H1 (cell line): Measurements from ENCODE around the gene ANKRD6. TPM values are rescaled to one million over a fixed set of nuclear protein-coding genes. Genes with fewer than 3 reads are reported as not detected.

Source experiments
- CTCF ChIA-PET: fragments of 300-600 bp; sonication (Branson Sonifier 250); formaldehyde crosslinking; loops from one replicate; lab custom pipeline; 2021; ENCODE audit not compliant: partially characterized antibody; lab: Charles Lee
- POLR2A ChIA-PET: fragments of 300-600 bp; sonication (Branson Sonifier 250); formaldehyde crosslinking; loops from one replicate; lab custom pipeline; 2021; ENCODE audit warnings: inconsistent platforms; ENCODE audit not compliant: partially characterized antibody; lab: Charles Lee
- DNase-seq, 2 experiments: peaks; one replicate each; pipeline versions ENCODE4 v3.0.0 to v3.0.0-alpha.2; 2010 to 2022; ENCODE audit warnings: low spot score in 2 of 2, low read depth in 1 of 2, mixed read lengths in 1 of 2
- FAIRE-seq: peaks from 2 replicates; lab custom pipeline; 2011; peaks lifted over from hg19 to GRCh38; lab: Jason Lieb, UNC
- H2AFZ ChIP-seq: 2 replicates; pipeline ENCODE4 v1.8.1; 2012; ENCODE audit warnings: low read length, inconsistent platforms
- H2AK5ac ChIP-seq: 2 replicates; pipeline ENCODE4 v1.6.1; 2013; ENCODE audit warnings: low read depth, low read length
- H2BK120ac ChIP-seq: replicated peaks from 2 replicates; pipeline ENCODE3; 2013; ENCODE audit warnings: low read depth, low read length, inconsistent platforms
- H2BK12ac ChIP-seq: 2 replicates; pipeline ENCODE4 v1.6.1; 2013; ENCODE audit warnings: low read depth, low read length
- H2BK15ac ChIP-seq: 2 replicates; pipeline ENCODE4 v1.6.1; 2013; ENCODE audit warnings: low read length
- H2BK20ac ChIP-seq: 2 replicates; pipeline ENCODE4 v1.6.1; 2013; ENCODE audit warnings: low read length
- H2BK5ac ChIP-seq: 2 replicates; pipeline ENCODE4 v1.6.1; 2013; ENCODE audit warnings: low read depth, low read length
- H3K14ac ChIP-seq: 2 replicates; pipeline ENCODE4 v1.6.1; 2013; ENCODE audit warnings: inconsistent platforms; ENCODE audit not compliant: insufficient read length
- H3K18ac ChIP-seq: 2 replicates; pipeline ENCODE4 v1.6.1; 2013; ENCODE audit warnings: low read length; ENCODE audit errors: extremely low read depth
- H3K23ac ChIP-seq: 2 replicates; pipeline ENCODE4 v1.6.1; 2013; ENCODE audit warnings: inconsistent platforms; ENCODE audit not compliant: insufficient read length
- H3K23me2 ChIP-seq: 2 replicates; pipeline ENCODE4 v1.6.1; 2013; ENCODE audit warnings: low read depth, low read length
- H3K27ac ChIP-seq: 2 replicates; pipeline ENCODE4 v1.6.1; 2011; ENCODE audit warnings: low read depth, low read length, inconsistent platforms
- H3K27me3 ChIP-seq, 4 experiments: replicated peaks in 1 of 4; 1 replicate in 1 of 4; 2 replicates in 3 of 4; pipeline versions ENCODE4 v1.6.1 to v1.8.1; 2011 to 2013; ENCODE audit warnings: low read length in 3 of 4, mild to moderate bottlenecking in 3 of 4, inconsistent platforms in 2 of 4, mixed read lengths in 2 of 4, moderate library complexity in 1 of 4; ENCODE audit not compliant: control insufficient read depth in 3 of 4, insufficient read depth in 3 of 4; ENCODE audit errors: extremely low read depth in 1 of 4
- H3K36me3 ChIP-seq, 4 experiments: 2 replicates each; pipeline versions ENCODE4 v1.6.1 to v1.8.1; 2011 to 2013; ENCODE audit warnings: mild to moderate bottlenecking in 4 of 4, low read length in 3 of 4, moderate library complexity in 2 of 4, control low read depth in 1 of 4, inconsistent platforms in 1 of 4; ENCODE audit not compliant: insufficient read depth in 4 of 4, control insufficient read depth in 2 of 4
- H3K4ac ChIP-seq: replicated peaks from 2 replicates; pipeline ENCODE3; 2013; ENCODE audit warnings: low read length, low read depth, mixed read lengths, inconsistent platforms; ENCODE audit not compliant: insufficient read length
- H3K4me1 ChIP-seq, 4 experiments: replicated peaks in 1 of 4; 1 replicate in 1 of 4; 2 replicates in 3 of 4; pipeline versions ENCODE4 v1.6.1 to v1.8.1; 2011 to 2013; ENCODE audit warnings: low read length in 3 of 4, inconsistent platforms in 2 of 4, mixed read lengths in 1 of 4; ENCODE audit not compliant: insufficient read depth in 4 of 4, control insufficient read depth in 3 of 4
- H3K4me2 ChIP-seq, 2 experiments: 2 replicates each; pipeline versions ENCODE4 v1.6.1 to v1.8.1; 2011 to 2013; ENCODE audit warnings: low read depth in 2 of 2, low read length in 2 of 2, control low read depth in 1 of 2, inconsistent platforms in 1 of 2, mild to moderate bottlenecking in 1 of 2; ENCODE audit not compliant: insufficient read depth in 1 of 2
- H3K4me3 ChIP-seq, 4 experiments: fragments of 200-600, 300-600 bp in 1 of 4; sonication (generic), shearing (Covaris generic), sonication (Bioruptor Twin) in 1 of 4; 2 replicates each; pipeline versions ENCODE4 v1.5.1 to v1.8.1; 2011 to 2016; ENCODE audit warnings: low read length in 4 of 4, low read depth in 3 of 4, control low read depth in 2 of 4, inconsistent platforms in 2 of 4, mild to moderate bottlenecking in 2 of 4, mixed read lengths in 1 of 4, moderate library complexity in 1 of 4; ENCODE audit not compliant: insufficient read depth in 2 of 4; ENCODE audit errors: extremely low read depth in 1 of 4
- H3K56ac ChIP-seq: replicated peaks from 2 replicates; pipeline ENCODE3; 2013; ENCODE audit warnings: low read depth, mild to moderate bottlenecking, mixed read lengths, low read length, inconsistent platforms; ENCODE audit not compliant: insufficient read length
- H3K79me1 ChIP-seq: 2 replicates; pipeline ENCODE4 v1.6.1; 2013; ENCODE audit warnings: low read depth, low read length, control low read depth
- H3K79me2 ChIP-seq, 2 experiments: 2 replicates each; pipeline versions ENCODE4 v1.6.1 to v1.8.1; 2012 to 2013; ENCODE audit warnings: low read length in 2 of 2, mild to moderate bottlenecking in 2 of 2, inconsistent platforms in 1 of 2; ENCODE audit not compliant: insufficient read depth in 2 of 2, control insufficient read depth in 1 of 2
- H3K9ac ChIP-seq, 4 experiments: replicated peaks in 1 of 4; 1 replicate in 1 of 4; 2 replicates in 3 of 4; pipeline versions ENCODE4 v1.6.1 to v1.8.1; 2011 to 2013; ENCODE audit warnings: low read depth in 3 of 4, low read length in 3 of 4, control low read depth in 2 of 4, mild to moderate bottlenecking in 2 of 4, moderate library complexity in 2 of 4, inconsistent platforms in 1 of 4; ENCODE audit errors: extremely low read depth in 1 of 4
- H3K9me3 ChIP-seq, 2 experiments: 2 replicates each; pipeline versions ENCODE4 v1.6.1 to v1.8.1; 2012 to 2013; ENCODE audit warnings: mild to moderate bottlenecking in 2 of 2, moderate library complexity in 2 of 2, control low read depth in 1 of 2, inconsistent platforms in 1 of 2, low read depth in 1 of 2, low read length in 1 of 2, mixed read lengths in 1 of 2; ENCODE audit not compliant: insufficient read depth in 2 of 2
- H4K20me1 ChIP-seq, 2 experiments: replicated peaks in 1 of 2; 2 replicates each; pipeline versions ENCODE3 to v1.8.1; 2011 to 2013; ENCODE audit warnings: inconsistent platforms in 2 of 2, low read length in 2 of 2, mild to moderate bottlenecking in 1 of 2; ENCODE audit not compliant: insufficient read depth in 2 of 2, control insufficient read depth in 1 of 2
- H4K5ac ChIP-seq: 2 replicates; pipeline ENCODE4 v1.6.1; 2013; ENCODE audit warnings: low read length, low read depth, mixed read lengths, inconsistent platforms; ENCODE audit not compliant: insufficient read length
- H4K8ac ChIP-seq: 2 replicates; pipeline ENCODE4 v1.8.0; 2013; ENCODE audit warnings: mild to moderate bottlenecking, moderate library complexity, low read length, inconsistent platforms; ENCODE audit not compliant: insufficient read depth; ENCODE audit errors: extremely low read depth
- H4K91ac ChIP-seq: replicated peaks from 2 replicates; pipeline ENCODE3; 2013; ENCODE audit warnings: low read length, mixed read lengths, inconsistent platforms; ENCODE audit not compliant: insufficient read length
- CHD1 ChIP-seq: IDR thresholded peaks from 2 replicates; pipeline ENCODE4 v1.6.1; 2012; ENCODE audit warnings: low read depth, low read length, improper control_type of control experiment
- EGR1 ChIP-seq: IDR thresholded peaks from 2 replicates; pipeline ENCODE4 v1.6.1; 2011; ENCODE audit warnings: low read depth, low read length, borderline replicate concordance
- JUN ChIP-seq: IDR thresholded peaks from 2 replicates; pipeline ENCODE4 v1.6.1; 2011; ENCODE audit warnings: low read depth, mild to moderate bottlenecking, improper control_type of control experiment, low read length
- MAX ChIP-seq: IDR thresholded peaks from 2 replicates; pipeline ENCODE4 v1.6.1; 2012; ENCODE audit warnings: inconsistent platforms
- POLR2AphosphoS5 ChIP-seq: IDR thresholded peaks from 2 replicates; pipeline ENCODE4 v1.6.1; 2011; ENCODE audit warnings: low read depth, low read length
- RNF2 ChIP-seq: fragments of 200-900, 300-1000 bp; sonication (generic); IDR thresholded peaks from 2 replicates; pipeline ENCODE4 v1.7.1; 2016; ENCODE audit warnings: borderline replicate concordance, low read depth, mild to moderate bottlenecking, antibody characterized with exemption, low read length; ENCODE audit not compliant: poor library complexity, severe bottlenecking; ENCODE audit errors: missing control alignments
- RXRA ChIP-seq: IDR thresholded peaks from 2 replicates; pipeline ENCODE4 v1.6.1; 2011; ENCODE audit warnings: low read depth, mild to moderate bottlenecking, low read length, moderate library complexity; ENCODE audit not compliant: insufficient read depth
- SUZ12 ChIP-seq: fragments of 200-600 bp; sonication (generic); IDR thresholded peaks from 2 replicates; pipeline ENCODE4 v1.6.1; 2012; ENCODE audit warnings: mild to moderate bottlenecking, inconsistent platforms, low read length, moderate library complexity, mixed read lengths
- TAF7 ChIP-seq: optimal IDR thresholded peaks from 2 replicates; pipeline ENCODE3; 2011; ENCODE audit warnings: low read depth, mild to moderate bottlenecking, inconsistent platforms, low read length, moderate library complexity, borderline replicate concordance
- WGBS, 2 experiments: shearing (Covaris generic) in 1 of 2; methylation state at CpG; one replicate each; pipeline versions ENCODE4 v1.1.6 to v1.1.7; 2013 to 2015; ENCODE audit warnings: low lambda C conversion rate in 2 of 2, mixed read lengths in 2 of 2, inconsistent platforms in 1 of 2, low coverage in 1 of 2, missing lambda C conversion rate in 1 of 2; ENCODE audit not compliant: insufficient replicate concordance in 2 of 2, insufficient coverage in 1 of 2, insufficient read length in 1 of 2; ENCODE audit errors: extremely low coverage in 1 of 2, missing lambda C conversion rate in 1 of 2; 5-methylcytosine and 5-hydroxymethylcytosine counted together
- polyA plus RNA-seq, 7 experiments: library from polyadenylated mRNA; depleted of rRNA in 3 of 7; stranded (reverse) in 5 of 7; unstranded in 2 of 7; fragments of >200 nt in 5 of 7; fragments of 200-250 nt in 2 of 7; gene quantifications; 1 replicate in 5 of 7; 2 replicates in 1 of 7; 4 replicates in 1 of 7; pipeline versions ENCODE4 v1.2.1 to v1.2.3, GENCODE V29; 2011 to 2013; ENCODE audit warnings: missing spikeins in 2 of 7, mixed read lengths in 2 of 7
- total RNA-seq: library from RNA; stranded (reverse); fragmentation: NEBNext Ultra II Directional; extraction: Animal tissue kit (Norgen Biotek cat#: 25700); gene quantifications from 2 replicates; pipeline ENCODE4 v1.2.1, GENCODE V29; 2021

The ANKRD6 gene
- total and polyA plus RNA-seq, 2 of the 8 experiments (the other 6 are each of a cell fraction or from before 2014, with no cell fraction given), result 5.9 to 12.8 TPM

- Histone ChIP-seq H4K5ac (no peak overlapping the region), H2AK5ac (no peak overlapping the region), H3K27ac (no peak overlapping the region), H4K8ac (no peak overlapping the region), H4K20me1 (peaks cover 0 to 2% of the 10 kb centered on the region in 2 experiments), H3K27me3 (no peaks in the 10 kb centered on the region), H3K4me2 (no peak overlapping the region), H3K18ac (no peak overlapping the region), H3K9ac (no peak overlapping the region), H2BK15ac (no peak overlapping the region), H3K14ac (no peak overlapping the region), H3K4me1 (peaks cover 0 to 3% (median 0%) of the 10 kb centered on the region in 4 experiments; a peak in 1 of 7 replicates), H3K23me2 (no peaks in the 10 kb centered on the region), H3K23ac (no peak overlapping the region), H2AFZ (no peak overlapping the region), H3K36me3 (no peaks in the 10 kb centered on the region), H3K9me3 (no peaks in the 10 kb centered on the region), H2BK5ac (no peak overlapping the region), H3K56ac (no peak overlapping the region), H4K91ac (no peak overlapping the region), H3K79me1 (no peaks in the 10 kb centered on the region), H2BK120ac (no peak overlapping the region), H3K4ac (no peak overlapping the region), H2BK12ac (no peak overlapping the region), H3K4me3 (no peak overlapping the region), H3K79me2 (no peaks in the 10 kb centered on the region), H2BK20ac (no peak overlapping the region)
- DNase-seq, result no peak
- ChIA-PET CTCF (interaction anchor here (0.7 to 2.9 kb wide), 10 partner anchors 13 to 218 kb away, joined by 3 to 23 read pairs (median 4); partner anchors contain the start of gene ANKRD6), POLR2A (interaction anchor here (1.0 kb wide), 1 partner anchor 8 kb away, joined by 3 read pairs; no protein-coding TSS in a partner anchor)
- FAIRE-seq, result no peak
- 91% methylated on average over 2 of the region's 2 CpGs; no CpG with 5 or more reads in 1 of the 2 experiments for WGBS, 2 experiments
- TF ChIP-seq SUZ12, result no peak
- no peak for TF ChIP-seq CHD1
- TF ChIP-seq JUN, result no peak
- TF ChIP-seq EGR1, result no peak
- no peak for TF ChIP-seq POLR2AphosphoS5
- no peak for TF ChIP-seq TAF7
- TF ChIP-seq MAX, result no peak
- TF ChIP-seq RXRA, result no peak
- TF ChIP-seq RNF2, result no peak
Observed at GRCh38 chr6:89590133-89590532, 157.2 kb downstream of the ANKRD6 start.
